ENCODE measurements around the gene LSP1. TPM values are rescaled to one million over a fixed set of nuclear protein-coding genes. Genes with fewer than 3 reads are reported as not detected.
"Not testable (repeated sequence)": the region's sequence is repeated elsewhere in the genome, so short reads cannot be mapped to it uniquely, and the experiment has no call there.

Gene LSP1
- total RNA-seq, 1 donor from 2014 or later = 301 TPM

- ChIA-PET CTCF (no interaction called here), POLR2A (no interaction called here)
- DNase-seq (peak; percentile 10), ATAC-seq (ENCODE audit: low read depth) (no peak)
- no peak overlapping the region for H3K27ac Mint-ChIP-seq
- peaks cover 8% of the 10 kb centered on the region for H3K27me3 Mint-ChIP-seq
- no peaks in the 10 kb centered on the region for H3K9me3 Mint-ChIP-seq
- peaks cover 2% of the 10 kb centered on the region for H3K4me1 Mint-ChIP-seq
- no peak overlapping the region for H3K4me3 Mint-ChIP-seq
- intact Hi-C loops (cut with micrococcal nuclease) = loop anchor here (1.0 kb wide), 1 partner anchor 23 kb away; no protein-coding TSS in a partner anchor
- TF ChIP-seq CTCF (IDR thresholded peaks at IDR 0.05) = no peak
- no peaks in the 10 kb centered on the region for H3K36me3 Mint-ChIP-seq (ENCODE audit: low read depth)
Observed at GRCh38 chr11:1938343-1939005, 85.6 kb downstream of the LSP1 start.

DNA sequence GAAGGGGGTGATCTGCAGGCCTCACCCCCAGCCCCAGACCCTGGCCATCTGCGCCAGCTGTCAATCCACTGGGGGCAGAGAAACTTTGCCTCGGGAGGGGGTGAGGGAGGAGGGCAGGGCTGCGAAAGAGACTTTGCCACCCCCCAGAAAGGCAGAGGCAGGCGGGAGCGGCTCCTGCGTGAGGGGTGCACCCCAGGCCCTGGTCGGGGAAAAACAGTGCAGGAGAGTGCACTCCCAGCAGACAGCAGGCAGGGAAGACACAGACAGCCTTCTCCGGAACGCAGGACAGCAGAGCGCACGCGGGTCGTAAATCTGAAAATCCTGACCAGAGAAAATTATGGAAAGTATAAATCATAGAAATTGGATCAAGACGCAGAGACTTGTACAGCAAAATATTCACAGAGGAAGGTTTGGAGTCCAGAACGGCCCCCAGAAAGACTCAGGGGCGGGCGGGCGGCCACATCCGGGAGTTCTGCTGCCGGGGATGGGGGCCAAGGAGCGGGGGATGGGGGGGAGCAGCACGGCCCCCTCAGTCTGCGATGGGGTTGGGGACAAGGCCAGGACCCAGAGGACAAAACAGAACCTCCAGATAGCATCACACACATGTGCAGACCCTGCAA lies 86.2 kb downstream of the LSP1 start:
- ATAC-seq (ENCODE audit: low read depth) = peak; percentile 31
- H3K27ac Mint-ChIP-seq = no peak overlapping the region
- intact Hi-C loops (cut with micrococcal nuclease) = loop anchor here (1.0 kb wide), 1 partner anchor 24 kb away; no protein-coding TSS in a partner anchor

DNA sequence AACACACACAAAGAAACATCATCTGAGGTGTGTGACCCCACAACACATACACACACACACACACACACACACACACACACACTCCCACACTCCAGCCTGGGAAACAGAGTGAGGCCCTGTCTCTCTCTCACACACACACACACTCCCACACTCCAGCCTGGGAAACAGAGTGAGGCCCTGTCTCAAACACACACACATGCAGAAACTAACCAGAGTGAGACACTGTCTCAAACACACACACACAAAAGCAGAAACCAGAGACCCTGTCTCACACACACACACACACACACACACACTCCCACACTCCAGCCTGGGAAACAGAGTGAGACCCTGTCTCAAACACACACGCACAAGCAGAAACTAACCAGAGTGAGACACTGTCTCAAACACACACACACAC lies 86.9 kb downstream of the LSP1 start:
- H3K9me3 Mint-ChIP-seq; H3K27me3 Mint-ChIP-seq; ATAC-seq (ENCODE audit: low read depth); H3K36me3 Mint-ChIP-seq (ENCODE audit: low read depth); CTCF ChIA-PET; POLR2A ChIA-PET; H3K27ac Mint-ChIP-seq; H3K4me3 Mint-ChIP-seq; DNase-seq; H3K4me1 Mint-ChIP-seq: not testable (repeated sequence)
- intact Hi-C loops (cut with micrococcal nuclease) = loop anchor here (1.0 kb wide), 2 partner anchors 24 to 45 kb away; no protein-coding TSS in a partner anchor

More for the DNA sequence above, 86.2 kb downstream of the LSP1 start:
- peak; percentile 12 for DNase-seq
- H3K4me3 Mint-ChIP-seq = no peak overlapping the region
- TF ChIP-seq CTCF (IDR thresholded peaks at IDR 0.05) = no peak
- ChIA-PET CTCF (no interaction called here), POLR2A (no interaction called here)
- H3K4me1 Mint-ChIP-seq = peaks cover 2% of the 10 kb centered on the region
- no peaks in the 10 kb centered on the region for H3K36me3 Mint-ChIP-seq (ENCODE audit: low read depth)
- H3K9me3 Mint-ChIP-seq = no peaks in the 10 kb centered on the region
- H3K27me3 Mint-ChIP-seq = peaks cover 5% of the 10 kb centered on the region

Other genes starting within 250 kb of the LSP1 start
- not detected in 2 replicates for gene KRTAP5-3, start 244.6 kb upstream of the LSP1 start, total RNA-seq
- not detected in 2 replicates for gene KRTAP5-4, start 230.9 kb upstream of the LSP1 start, total RNA-seq
- not detected in 2 replicates for gene KRTAP5-5, start 223.3 kb upstream of the LSP1 start, total RNA-seq
- gene KRTAP5-6, start 155.9 kb upstream of the LSP1 start, total RNA-seq = not detected in 2 replicates
- not detected in 2 replicates for gene IFITM10, start 102.5 kb upstream of the LSP1 start, total RNA-seq
- 33.2 and 39.2 TPM in 2 replicates for gene CTSD, start 89.2 kb upstream of the LSP1 start, total RNA-seq
- gene SYT8, start 18.1 kb upstream of the LSP1 start, total RNA-seq = not detected in 2 replicates
- 1.0 and 1.5 TPM in 2 replicates for gene TNNI2, start 14.1 kb upstream of the LSP1 start, total RNA-seq
- gene PRR33, start 38.8 kb downstream of the LSP1 start, total RNA-seq = 0.16 TPM in 1 of 2 replicates, not detected in the other
- 2.9 and 3.5 TPM in 2 replicates for gene TNNT3, start 66.6 kb downstream of the LSP1 start, total RNA-seq
- 89.8 and 95.0 TPM in 2 replicates for gene MRPL23, start 94.2 kb downstream of the LSP1 start, total RNA-seq
- not detected in 2 replicates for gene H19, start 144.8 kb downstream of the LSP1 start, total RNA-seq

Data from activated B cell treated with CpG ODN at 0.5 μM for 24 hours (primary cell).